ENCODE data around the gene PHF21A.

The PHF21A gene

GRCh38 chr11:45933846-45934579 lies 187.2 kb downstream of the PHF21A start:
- no peak for DNase-seq (ENCODE audit: low read depth)

- DNase-seq (ENCODE audit: low read depth) = no peak
Measured at GRCh38 chr11:45933131-45933831, 188.0 kb downstream of the PHF21A start.

- no peak for DNase-seq (ENCODE audit: low read depth)
Measured at GRCh38 chr11:45932217-45932616, 189.0 kb downstream of the PHF21A start.

GRCh38 chr11:45931739-45932138 lies 189.5 kb downstream of the PHF21A start:
- no peak for DNase-seq (ENCODE audit: low read depth)

GRCh38 chr11:45930951-45931570 lies 190.2 kb downstream of the PHF21A start:
- DNase-seq (ENCODE audit: low read depth) = no peak

- no peak for DNase-seq (ENCODE audit: low read depth)
Measured at GRCh38 chr11:45930031-45930794, 191.0 kb downstream of the PHF21A start.

- no peak for DNase-seq (ENCODE audit: low read depth)
Measured at GRCh38 chr11:45929486-45930030, 191.7 kb downstream of the PHF21A start.

- DNase-seq (ENCODE audit: low read depth) = no peak
Measured at GRCh38 chr11:45928535-45929215, 192.6 kb downstream of the PHF21A start.

GRCh38 chr11:45927684-45928413 lies 193.4 kb downstream of the PHF21A start:
- no peak for DNase-seq (ENCODE audit: low read depth)

GRCh38 chr11:45927332-45927683 lies 193.9 kb downstream of the PHF21A start:
- no peak for DNase-seq (ENCODE audit: low read depth)

- DNase-seq (ENCODE audit: low read depth) = no peak
Measured at GRCh38 chr11:45926536-45927331, 194.5 kb downstream of the PHF21A start.

- DNase-seq (ENCODE audit: low read depth) = no peak
Measured at GRCh38 chr11:45926001-45926401, 195.3 kb downstream of the PHF21A start.

- DNase-seq (ENCODE audit: low read depth) = no peak
Measured at GRCh38 chr11:45925550-45925949, 195.7 kb downstream of the PHF21A start.

- no peak for DNase-seq (ENCODE audit: low read depth)
Measured at GRCh38 chr11:45924927-45925326, 196.3 kb downstream of the PHF21A start.

GRCh38 chr11:45924036-45924915 lies 197.0 kb downstream of the PHF21A start:
- DNase-seq (ENCODE audit: low read depth) = no peak

GRCh38 chr11:45922425-45923082 lies 198.7 kb downstream of the PHF21A start, which contains the start of gene LARGE2:
LARGE2 (plus strand) TSS chr11:45922656; CDS start chr11:45922883, 227 bp downstream.
- no peak for DNase-seq (ENCODE audit: low read depth)

GRCh38 chr11:45921561-45922424 lies 199.5 kb downstream of the PHF21A start:
- DNase-seq (ENCODE audit: low read depth) = no peak
